IMR-90 (cell line): Measurements from ENCODE around the gene PRKCE. TPM values are rescaled to one million over a fixed set of nuclear protein-coding genes. Genes with fewer than 3 reads are reported as not detected.

Source experiments
- ATAC-seq: fragments of 200-7000 bp; cut with Tn5 transposase; 2 replicates; pipeline ENCODE4 v1.9.1; 2020; ENCODE audit warnings: low read depth, mild to moderate bottlenecking, moderate library complexity
- BruUV-seq: library from RNA; stranded (reverse); fragments of 400-500 nt; replicated peaks from 2 replicates; lab custom pipeline; 2021; lab: Mats Ljungman, UMichigan
- CTCF ChIA-PET: fragments of 300-600 bp; formaldehyde crosslinking; extraction: SDS; loops from one replicate; lab custom pipeline; 2021; ENCODE audit warnings: antibody characterized with exemption; lab: Yijun Ruan, JAX
- POLR2A ChIA-PET: fragments of 300-600 bp; sonication (Branson Sonifier 250); formaldehyde crosslinking; loops from one replicate; lab custom pipeline; 2022; ENCODE audit warnings: antibody characterized with exemption; ENCODE audit not compliant: unreplicated experiment; lab: Charles Lee
- DNase-seq: peaks from one replicate; pipeline ENCODE4 v3.0.0; 2013
- H2AFZ ChIP-seq: replicated peaks from 2 replicates; pipeline ENCODE3; 2013; ENCODE audit warnings: low read length, mild to moderate bottlenecking; ENCODE audit not compliant: poor library complexity
- H2AK5ac ChIP-seq: 2 replicates; pipeline ENCODE4 v1.6.1; 2013; ENCODE audit warnings: low read depth, low read length, inconsistent platforms
- H2AK9ac ChIP-seq: replicated peaks from 2 replicates; pipeline ENCODE3; 2013; ENCODE audit warnings: mild to moderate bottlenecking, low read depth, low read length, moderate library complexity; ENCODE audit not compliant: poor library complexity
- H2BK120ac ChIP-seq: 2 replicates; pipeline ENCODE4 v1.6.1; 2013; ENCODE audit warnings: low read depth, low read length, inconsistent platforms
- H2BK15ac ChIP-seq: 3 replicates; pipeline ENCODE4 v1.6.1; 2013; ENCODE audit warnings: low read depth, low read length, inconsistent platforms
- H2BK20ac ChIP-seq: 2 replicates; pipeline ENCODE4 v1.6.1; 2013; ENCODE audit warnings: low read depth, mild to moderate bottlenecking, inconsistent platforms, low read length, moderate library complexity
- H2BK5ac ChIP-seq: 2 replicates; pipeline ENCODE4 v1.6.1; 2013; ENCODE audit warnings: mild to moderate bottlenecking, low read depth, low read length, inconsistent platforms; ENCODE audit not compliant: poor library complexity, severe bottlenecking
- H3K14ac ChIP-seq: replicated peaks from 2 replicates; pipeline ENCODE4 v1.6.1; 2013; ENCODE audit warnings: low read depth, low read length, inconsistent platforms
- H3K18ac ChIP-seq: 2 replicates; pipeline ENCODE4 v1.6.1; 2013; ENCODE audit warnings: low read depth, low read length, control low read depth
- H3K23ac ChIP-seq: 2 replicates; pipeline ENCODE4 v1.6.1; 2013; ENCODE audit warnings: low read depth, low read length, inconsistent platforms
- H3K27ac ChIP-seq: 2 replicates; pipeline ENCODE4 v1.5.1; 2013; ENCODE audit warnings: mild to moderate bottlenecking, control low read depth, low read length; ENCODE audit not compliant: insufficient read depth
- H3K27me3 ChIP-seq: 2 replicates; pipeline ENCODE4 v1.6.1; 2013; ENCODE audit warnings: low read length; ENCODE audit not compliant: control insufficient read depth, insufficient read depth
- H3K36me3 ChIP-seq: 2 replicates; pipeline ENCODE4 v1.6.1; 2013; ENCODE audit warnings: low read length, mixed read lengths; ENCODE audit not compliant: control insufficient read depth, insufficient read depth
- H3K4ac ChIP-seq: 2 replicates; pipeline ENCODE4 v1.6.1; 2013; ENCODE audit warnings: low read depth, low read length, inconsistent platforms
- H3K4me1 ChIP-seq: 2 replicates; pipeline ENCODE4 v1.6.1; 2013; ENCODE audit warnings: low read length, mixed read lengths; ENCODE audit not compliant: control insufficient read depth, insufficient read depth
- H3K4me2 ChIP-seq: 2 replicates; pipeline ENCODE4 v1.6.1; 2013; ENCODE audit warnings: low read depth, mild to moderate bottlenecking, control low read depth, low read length, moderate library complexity
- H3K4me3 ChIP-seq: 2 replicates; pipeline ENCODE4 v1.5.1; 2013; ENCODE audit warnings: low read depth, mild to moderate bottlenecking, control low read depth, low read length, moderate library complexity; ENCODE audit not compliant: insufficient read depth
- H3K56ac ChIP-seq: 2 replicates; pipeline ENCODE4 v1.6.1; 2013; ENCODE audit warnings: low read length, inconsistent platforms; ENCODE audit not compliant: insufficient read depth; ENCODE audit errors: extremely low read depth
- H3K79me1 ChIP-seq, 2 experiments: 2 replicates each; pipeline ENCODE4 v1.6.1; 2013; ENCODE audit warnings: low read length in 2 of 2, inconsistent platforms in 1 of 2, low read depth in 1 of 2
- H3K9ac ChIP-seq: 2 replicates; pipeline ENCODE4 v1.6.1; 2013; ENCODE audit warnings: low read depth, low read length, control low read depth
- H3K9me1 ChIP-seq: 2 replicates; pipeline ENCODE4 v1.6.1; 2013; ENCODE audit warnings: low read length, inconsistent platforms; ENCODE audit not compliant: insufficient read depth
- H3K9me3 ChIP-seq: 2 replicates; pipeline ENCODE4 v1.6.1; 2013; ENCODE audit warnings: low read length; ENCODE audit not compliant: control insufficient read depth, insufficient read depth
- H4K20me1 ChIP-seq: 2 replicates; pipeline ENCODE4 v1.6.1; 2013; ENCODE audit warnings: low read length, inconsistent platforms; ENCODE audit not compliant: insufficient read depth
- H4K5ac ChIP-seq: 2 replicates; pipeline ENCODE4 v1.6.1; 2013; ENCODE audit warnings: mild to moderate bottlenecking, low read depth, low read length, control low read depth
- H4K8ac ChIP-seq, 2 experiments: 2 replicates each; pipeline ENCODE4 v1.6.1; 2013; ENCODE audit warnings: low read depth in 2 of 2, low read length in 2 of 2, control low read depth in 1 of 2, inconsistent platforms in 1 of 2
- H4K91ac ChIP-seq: 2 replicates; pipeline ENCODE4 v1.6.1; 2013; ENCODE audit warnings: low read depth, low read length, inconsistent platforms; ENCODE audit not compliant: insufficient read depth
- BHLHE40 ChIP-seq: fragments of 150-350 bp; IDR thresholded peaks from 2 replicates; pipeline ENCODE4 v1.6.1; 2016; ENCODE audit warnings: mild to moderate bottlenecking, low read depth, low read length
- FOS ChIP-seq: fragments of 150-350 bp; IDR thresholded peaks from 2 replicates; pipeline ENCODE4 v1.6.1; 2016; ENCODE audit warnings: low read depth, low read length
- MAFK ChIP-seq: IDR thresholded peaks from 2 replicates; pipeline ENCODE4 v1.6.1; 2012; ENCODE audit warnings: low read depth, low read length, improper control_type of control experiment
- MAZ ChIP-seq: IDR thresholded peaks from 2 replicates; pipeline ENCODE4 v1.6.1; 2012; ENCODE audit warnings: low read depth, mild to moderate bottlenecking, low read length, improper control_type of control experiment, moderate library complexity, borderline replicate concordance
- MXI1 ChIP-seq: IDR thresholded peaks from 2 replicates; pipeline ENCODE4 v1.6.1; 2012; ENCODE audit warnings: low read depth, mild to moderate bottlenecking, low read length, moderate library complexity, borderline replicate concordance
- NFE2L2 ChIP-seq: fragments of 150-350 bp; IDR thresholded peaks from 2 replicates; pipeline ENCODE4 v1.6.1; 2016; ENCODE audit warnings: low read depth, mild to moderate bottlenecking, low read length
- POLR2A ChIP-seq: IDR thresholded peaks from 2 replicates; pipeline ENCODE4 v1.6.1; 2012; ENCODE audit warnings: mild to moderate bottlenecking, low read depth, low read length
- RAD21 ChIP-seq: IDR thresholded peaks from 2 replicates; pipeline ENCODE4 v1.6.1; 2012; ENCODE audit warnings: low read length, improper control_type of control experiment
- RFX5 ChIP-seq: IDR thresholded peaks from 2 replicates; pipeline ENCODE4 v1.8.0; 2012; ENCODE audit warnings: low read depth, mild to moderate bottlenecking, low read length, moderate library complexity
- SMC3 ChIP-seq: fragments of 150-350 bp; IDR thresholded peaks from 2 replicates; pipeline ENCODE4 v1.6.1; 2016; ENCODE audit warnings: low read depth, mild to moderate bottlenecking, antibody characterized with exemption, low read length, moderate library complexity
- WGBS, 2 experiments: methylation state at CpG; one replicate each; pipeline versions ENCODE4 v1.1.5 to v1.1.7; 2013; ENCODE audit warnings: missing lambda C conversion rate in 2 of 2; ENCODE audit not compliant: insufficient read length in 1 of 2; ENCODE audit errors: extremely low coverage in 2 of 2; 5-methylcytosine and 5-hydroxymethylcytosine counted together
- dilution Hi-C: fragments of 300-500 bp; cut with HindIII; formaldehyde crosslinking; loops from one replicate; pipeline ENCODE4 v1.14.3; 2018; ENCODE audit warnings: low sequenced_read_pairs; ENCODE audit not compliant: unreplicated experiment
- in situ Hi-C: fragments of 300-500 bp; cut with MboI; formaldehyde crosslinking; loops from 3 replicates; pipeline ENCODE4 v1.14.3; 2019; ENCODE audit warnings: low sequenced_read_pairs, inconsistent platforms, mixed read lengths
- intact Hi-C: fragments of 100-400 bp; cut with micrococcal nuclease; formaldehyde crosslinking; loops from 2 replicates; pipeline ENCODE4 v1.10.0; 2022
- polyA plus RNA-seq, 3 experiments: library from polyadenylated mRNA; depleted of rRNA; stranded (reverse); fragments of >200 nt; gene quantifications; 2 replicates each; pipeline ENCODE4 v1.2.3, GENCODE V29; 2012; ENCODE audit warnings: low replicate concordance in 1 of 3
- total RNA-seq: library from RNA; depleted of rRNA; stranded (reverse); fragments of >200 nt; gene quantifications from 2 replicates; pipeline ENCODE4 v1.2.3, GENCODE V29; 2012
- TF ChIP-seq, protein P1 (sequence below): conservative IDR thresholded peaks from 2 replicates; pipeline ENCODE4 v1.5.1; 2012; ENCODE audit warnings: mild to moderate bottlenecking, low read depth, low read length, improper control_type of control experiment
- TF ChIP-seq, protein P2 (sequence below): fragments of 150-350 bp; IDR thresholded peaks from 2 replicates; pipeline ENCODE4 v1.6.1; 2017; ENCODE audit warnings: mild to moderate bottlenecking, antibody characterized with exemption, low read length, low read depth

PRKCE gene
- total and polyA plus RNA-seq, 2 of the 4 experiments (the other 2 are of a cell fraction), result 8.1 to 32.4 TPM

DNA sequence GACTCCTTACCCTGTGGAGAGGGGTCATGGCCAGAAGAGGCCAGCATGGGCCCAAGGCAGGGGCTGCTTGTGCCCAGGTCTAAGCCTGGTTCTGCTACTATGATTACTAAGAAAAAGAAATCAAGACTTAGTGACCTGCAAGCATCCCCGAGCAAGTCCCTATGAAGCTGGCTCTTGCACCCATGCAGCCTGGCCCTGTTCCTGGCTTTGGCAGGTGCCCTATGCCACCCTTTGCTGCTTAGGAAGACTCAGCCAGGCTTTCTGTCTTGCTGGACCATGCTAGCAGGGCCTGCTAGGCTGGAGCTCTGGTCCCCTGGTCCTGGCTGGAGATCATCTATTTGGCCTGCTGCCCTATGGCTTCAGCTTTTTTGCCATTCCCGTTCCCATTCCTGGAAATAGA, 336.4 kb downstream of the PRKCE start:
- Histone ChIP-seq H3K18ac (no peak overlapping the region), H2BK15ac (no peak overlapping the region), H3K9ac (no peak overlapping the region), H3K4ac (no peak overlapping the region), H4K91ac (no peak overlapping the region), H2AK5ac (no peak overlapping the region), H3K4me2 (no peak overlapping the region), H3K9me3 (no peaks in the 10 kb centered on the region), H3K27ac (no peak overlapping the region), H3K79me1 (no peaks in the 10 kb centered on the region), H3K4me1 (peaks cover 9% of the 10 kb centered on the region), H3K9me1 (peaks cover 20% of the 10 kb centered on the region), H4K5ac (no peak overlapping the region), H3K56ac (no peak overlapping the region), H3K4me3 (no peak overlapping the region), H2BK120ac (no peak overlapping the region), H3K23ac (no peak overlapping the region), H4K20me1 (no peaks in the 10 kb centered on the region), H2AFZ (no peak overlapping the region), H2BK20ac (no peak overlapping the region), H3K27me3 (no peaks in the 10 kb centered on the region), H4K8ac (no peak overlapping the region), H3K14ac (no peak overlapping the region), H2AK9ac (no peak overlapping the region), H2BK5ac (no peak overlapping the region), H3K36me3 (peaks cover 9% of the 10 kb centered on the region)
- dilution Hi-C loops (no loop called here), in situ Hi-C loops (no loop called here), intact Hi-C loops (no loop called here)
- WGBS, 2 experiments, result 83% methylated on average over 1 of the region's 2 CpGs; no CpG with 5 or more reads in 1 of the 2 experiments
- no TSS peak for BruUV-seq
- ChIA-PET POLR2A (no interaction called here), CTCF (no interaction called here)
- no peak for TF ChIP-seq SMC3
- no peak for TF ChIP-seq NFE2L2
- no peak for TF ChIP-seq RAD21
- no peak for TF ChIP-seq MAFK
- TF ChIP-seq FOS, result no peak
- TF ChIP-seq, protein P1, sequence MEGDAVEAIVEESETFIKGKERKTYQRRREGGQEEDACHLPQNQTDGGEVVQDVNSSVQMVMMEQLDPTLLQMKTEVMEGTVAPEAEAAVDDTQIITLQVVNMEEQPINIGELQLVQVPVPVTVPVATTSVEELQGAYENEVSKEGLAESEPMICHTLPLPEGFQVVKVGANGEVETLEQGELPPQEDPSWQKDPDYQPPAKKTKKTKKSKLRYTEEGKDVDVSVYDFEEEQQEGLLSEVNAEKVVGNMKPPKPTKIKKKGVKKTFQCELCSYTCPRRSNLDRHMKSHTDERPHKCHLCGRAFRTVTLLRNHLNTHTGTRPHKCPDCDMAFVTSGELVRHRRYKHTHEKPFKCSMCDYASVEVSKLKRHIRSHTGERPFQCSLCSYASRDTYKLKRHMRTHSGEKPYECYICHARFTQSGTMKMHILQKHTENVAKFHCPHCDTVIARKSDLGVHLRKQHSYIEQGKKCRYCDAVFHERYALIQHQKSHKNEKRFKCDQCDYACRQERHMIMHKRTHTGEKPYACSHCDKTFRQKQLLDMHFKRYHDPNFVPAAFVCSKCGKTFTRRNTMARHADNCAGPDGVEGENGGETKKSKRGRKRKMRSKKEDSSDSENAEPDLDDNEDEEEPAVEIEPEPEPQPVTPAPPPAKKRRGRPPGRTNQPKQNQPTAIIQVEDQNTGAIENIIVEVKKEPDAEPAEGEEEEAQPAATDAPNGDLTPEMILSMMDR, result no peak
- no peak for TF ChIP-seq RFX5
- TF ChIP-seq BHLHE40, result no peak
- no peak for TF ChIP-seq POLR2A
- no peak for TF ChIP-seq MAZ
- TF ChIP-seq MXI1, result no peak
- TF ChIP-seq, protein P2, sequence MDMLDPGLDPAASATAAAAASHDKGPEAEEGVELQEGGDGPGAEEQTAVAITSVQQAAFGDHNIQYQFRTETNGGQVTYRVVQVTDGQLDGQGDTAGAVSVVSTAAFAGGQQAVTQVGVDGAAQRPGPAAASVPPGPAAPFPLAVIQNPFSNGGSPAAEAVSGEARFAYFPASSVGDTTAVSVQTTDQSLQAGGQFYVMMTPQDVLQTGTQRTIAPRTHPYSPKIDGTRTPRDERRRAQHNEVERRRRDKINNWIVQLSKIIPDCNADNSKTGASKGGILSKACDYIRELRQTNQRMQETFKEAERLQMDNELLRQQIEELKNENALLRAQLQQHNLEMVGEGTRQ, result no peak
- no peak for DNase-seq
- ATAC-seq, result no peak
